Mucosa of descending colon (tissue), 3 donors: ENCODE results near the gene GRIN2C. TPM values are rescaled to one million over a fixed set of nuclear protein-coding genes. Genes with fewer than 3 reads are reported as not detected.

Source experiments
- ATAC-seq: fragments of 200-7000 bp; cut with Tn5 transposase; one replicate; pipeline ENCODE4 v1.9.1; 2020; ENCODE audit warnings: mild to moderate bottlenecking, moderate library complexity
- DNase-seq, 3 donors: peaks; one replicate each; pipeline ENCODE4 v3.0.0-alpha.2; 2020
- H3K36me3 ChIP-seq: fragments of 200-600 bp; one replicate; pipeline ENCODE4 v1.8.0; 2021; ENCODE audit warnings: low read depth, mild to moderate bottlenecking
- H3K4me1 ChIP-seq: fragments of 200-600 bp; one replicate; pipeline ENCODE4 v1.8.0; 2021; ENCODE audit warnings: low read depth, mild to moderate bottlenecking
- H3K4me3 ChIP-seq: fragments of 200-600 bp; one replicate; pipeline ENCODE4 v1.8.0; 2021; ENCODE audit warnings: mild to moderate bottlenecking
- H3K9me3 ChIP-seq: fragments of 200-600 bp; one replicate; pipeline ENCODE4 v1.8.0; 2021; ENCODE audit warnings: mild to moderate bottlenecking
- intact Hi-C, 2 donors: fragments of 100-400 bp; cut with DNase I in 1 of 2; cut with micrococcal nuclease in 1 of 2; formaldehyde crosslinking; loops; one replicate each; pipeline versions ENCODE4 v1.11.0 to v1.11.1; 2022; cut with DNase I, micrococcal nuclease
- total RNA-seq, 3 donors: library from RNA; stranded (reverse); fragmentation: NEBNext Ultra II Directional in 2 of 3; extraction: Animal tissue kit (Norgen Biotek cat#: 25700) in 2 of 3; gene quantifications; one replicate each; pipeline versions ENCODE4 v1.2.1 to v1.2.4, GENCODE V29; 2021 to 2023
- TF ChIP-seq, protein P1 (sequence below): fragments of 200-600 bp; IDR thresholded peaks from one replicate; pipeline ENCODE4 v1.8.0; 2022; ENCODE audit warnings: antibody characterized with exemption, mild to moderate bottlenecking
- donor health status: DM: no; HTN: no; CAD: no; lungs with moderate emphysema.
- donor health status: DM: no; HTN: no; CAD: no.
- donor health status: DM: no; HTN: yes; CAD: no.

Gene GRIN2C
- total RNA-seq, 3 donors from 2014 or later, result 0.35 to 1.4 (median 0.55) TPM

DNA sequence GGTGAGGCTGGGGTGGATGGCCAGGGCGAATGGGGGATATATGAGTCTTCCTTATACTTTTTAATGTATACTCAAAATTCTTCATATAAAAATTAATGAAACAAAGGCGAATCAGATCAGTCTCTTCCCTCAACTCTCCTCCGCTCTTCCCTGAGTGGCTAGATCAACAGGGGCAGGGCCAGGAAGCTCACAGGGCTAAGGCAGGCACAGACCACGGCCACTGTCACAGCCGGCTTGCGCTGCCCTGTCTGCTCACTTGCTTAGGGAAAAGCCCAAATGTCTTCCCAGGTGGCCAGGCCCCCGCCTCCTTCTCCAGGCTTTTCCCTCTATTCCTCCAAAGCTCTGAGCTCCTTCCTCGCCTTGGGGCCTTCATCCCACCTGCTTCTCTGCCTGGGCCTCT is 6.0 kb downstream of the GRIN2C start:
- TF ChIP-seq, protein P1, sequence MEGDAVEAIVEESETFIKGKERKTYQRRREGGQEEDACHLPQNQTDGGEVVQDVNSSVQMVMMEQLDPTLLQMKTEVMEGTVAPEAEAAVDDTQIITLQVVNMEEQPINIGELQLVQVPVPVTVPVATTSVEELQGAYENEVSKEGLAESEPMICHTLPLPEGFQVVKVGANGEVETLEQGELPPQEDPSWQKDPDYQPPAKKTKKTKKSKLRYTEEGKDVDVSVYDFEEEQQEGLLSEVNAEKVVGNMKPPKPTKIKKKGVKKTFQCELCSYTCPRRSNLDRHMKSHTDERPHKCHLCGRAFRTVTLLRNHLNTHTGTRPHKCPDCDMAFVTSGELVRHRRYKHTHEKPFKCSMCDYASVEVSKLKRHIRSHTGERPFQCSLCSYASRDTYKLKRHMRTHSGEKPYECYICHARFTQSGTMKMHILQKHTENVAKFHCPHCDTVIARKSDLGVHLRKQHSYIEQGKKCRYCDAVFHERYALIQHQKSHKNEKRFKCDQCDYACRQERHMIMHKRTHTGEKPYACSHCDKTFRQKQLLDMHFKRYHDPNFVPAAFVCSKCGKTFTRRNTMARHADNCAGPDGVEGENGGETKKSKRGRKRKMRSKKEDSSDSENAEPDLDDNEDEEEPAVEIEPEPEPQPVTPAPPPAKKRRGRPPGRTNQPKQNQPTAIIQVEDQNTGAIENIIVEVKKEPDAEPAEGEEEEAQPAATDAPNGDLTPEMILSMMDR, result no peak
- no peaks in the 10 kb centered on the region for H3K9me3 ChIP-seq
- intact Hi-C loops, result no loop called here
- no peaks in the 10 kb centered on the region for H3K36me3 ChIP-seq
- H3K4me3 ChIP-seq, result no peak overlapping the region
- peaks cover 3% of the 10 kb centered on the region for H3K4me1 ChIP-seq
- ATAC-seq (no peak), DNase-seq (no peak)

DNA sequence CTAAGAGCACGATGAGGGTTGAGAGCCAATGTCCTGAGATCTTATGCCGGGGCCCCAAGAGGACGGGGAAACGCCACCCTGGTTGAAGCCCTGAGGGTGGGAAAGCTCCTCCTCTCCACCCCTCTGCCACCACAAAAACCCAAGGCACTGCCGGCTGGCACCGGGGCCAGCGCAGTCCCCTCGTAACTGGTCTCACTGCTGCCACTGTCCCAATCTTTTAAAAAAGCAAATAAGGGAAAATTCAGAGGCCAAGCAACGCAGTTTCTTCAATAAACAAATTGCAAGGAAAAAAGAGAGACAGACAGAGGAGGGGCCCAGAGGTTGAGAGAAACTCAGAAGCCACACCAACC is 6.7 kb downstream of the GRIN2C start:
- no peak overlapping the region for H3K4me3 ChIP-seq
- TF ChIP-seq, protein P1, result no peak
- no peak for ATAC-seq

DNA sequence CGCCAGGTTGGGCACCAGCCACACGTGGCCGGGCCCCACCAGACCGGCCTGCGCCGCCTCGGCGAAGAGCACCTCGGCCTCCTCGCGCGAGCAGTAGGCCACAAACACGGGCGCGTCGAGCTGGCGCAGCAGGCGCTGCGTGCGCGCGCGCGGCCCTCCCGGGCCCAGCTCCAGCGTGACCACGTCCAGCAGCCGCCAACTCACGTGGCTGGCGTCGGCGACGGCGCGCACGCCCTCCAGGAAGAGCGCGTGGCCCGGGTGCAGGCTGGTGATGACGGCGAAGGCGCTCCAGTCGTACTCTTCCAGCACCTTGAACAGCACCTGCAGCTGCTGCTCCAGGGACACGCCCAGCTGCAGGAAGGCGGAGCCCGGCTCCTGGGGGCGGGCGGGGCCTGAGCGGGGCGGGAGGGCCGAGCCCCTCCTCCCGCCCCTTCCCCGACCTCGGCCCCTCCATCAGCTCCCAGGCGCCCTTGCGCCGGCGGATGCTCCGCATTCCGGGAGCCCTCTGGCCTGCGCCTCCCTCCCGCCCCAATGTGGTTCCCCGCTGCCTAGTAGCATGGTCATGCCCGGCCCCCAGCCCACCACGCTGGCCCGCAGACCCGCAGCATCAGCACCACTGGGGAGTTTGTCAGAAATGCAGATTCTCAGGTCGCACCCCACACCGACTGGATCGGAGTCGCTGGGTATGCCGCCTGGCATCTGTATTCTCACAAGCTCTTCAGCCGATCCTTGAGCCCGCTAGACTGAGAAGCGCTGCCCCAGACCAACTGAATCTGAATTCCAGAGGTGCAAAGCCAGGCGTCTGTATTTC is 7.2 kb downstream of the GRIN2C start:
- H3K4me3 ChIP-seq, result no peak overlapping the region
- intact Hi-C loops, result no loop called here
- H3K9me3 ChIP-seq, result no peaks in the 10 kb centered on the region
- TF ChIP-seq, protein P1, result no peak
- peak; percentile 78 for ATAC-seq
- DNase-seq, result peak in 1 of 3 donors; percentile 48
- peaks cover 3% of the 10 kb centered on the region for H3K4me1 ChIP-seq
- no peaks in the 10 kb centered on the region for H3K36me3 ChIP-seq

More for the DNA sequence above, 6.7 kb downstream of the GRIN2C start:
- DNase-seq, result no peak
- Histone ChIP-seq H3K4me1 (peaks cover 3% of the 10 kb centered on the region), H3K36me3 (no peaks in the 10 kb centered on the region), H3K9me3 (no peaks in the 10 kb centered on the region)
- intact Hi-C loops, result no loop called here

DNA sequence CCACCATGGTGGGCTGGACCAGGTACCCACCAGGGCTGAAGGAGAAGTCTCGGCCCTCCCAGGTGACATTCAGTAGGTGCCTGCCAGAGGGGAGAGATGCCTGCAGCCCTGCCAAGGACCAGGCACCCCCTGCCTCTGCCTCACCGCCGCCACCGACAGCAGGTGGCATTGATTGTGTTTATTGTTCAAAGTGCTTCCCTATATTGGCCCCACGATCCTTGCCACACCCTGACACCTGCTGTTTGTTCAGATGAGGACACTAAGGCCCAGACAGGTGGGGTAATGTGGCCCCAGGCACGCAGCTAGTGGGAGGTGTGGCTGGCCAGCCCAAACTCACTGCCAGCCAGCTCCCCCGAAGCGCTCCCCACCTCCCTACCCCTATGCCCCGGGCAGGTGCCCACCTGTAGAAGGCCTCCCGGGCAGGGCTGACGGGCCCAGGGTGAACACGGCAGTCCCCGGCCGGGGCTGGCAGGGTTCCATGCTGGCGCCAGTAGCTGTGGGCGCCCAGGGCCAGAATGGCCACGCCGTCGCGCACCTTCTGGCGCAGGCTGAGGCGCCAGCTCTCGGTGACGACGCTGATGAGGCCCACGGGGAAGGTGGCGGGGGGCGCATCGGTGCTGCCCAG is 8.0 kb downstream of the GRIN2C start:
- intact Hi-C loops, result no loop called here
- H3K9me3 ChIP-seq, result no peaks in the 10 kb centered on the region
- ATAC-seq (peak; percentile 56), DNase-seq (no peak)
- no peaks in the 10 kb centered on the region for H3K36me3 ChIP-seq
- TF ChIP-seq, protein P1, result no peak
- peaks cover 3% of the 10 kb centered on the region for H3K4me1 ChIP-seq
- no peak overlapping the region for H3K4me3 ChIP-seq

DNA sequence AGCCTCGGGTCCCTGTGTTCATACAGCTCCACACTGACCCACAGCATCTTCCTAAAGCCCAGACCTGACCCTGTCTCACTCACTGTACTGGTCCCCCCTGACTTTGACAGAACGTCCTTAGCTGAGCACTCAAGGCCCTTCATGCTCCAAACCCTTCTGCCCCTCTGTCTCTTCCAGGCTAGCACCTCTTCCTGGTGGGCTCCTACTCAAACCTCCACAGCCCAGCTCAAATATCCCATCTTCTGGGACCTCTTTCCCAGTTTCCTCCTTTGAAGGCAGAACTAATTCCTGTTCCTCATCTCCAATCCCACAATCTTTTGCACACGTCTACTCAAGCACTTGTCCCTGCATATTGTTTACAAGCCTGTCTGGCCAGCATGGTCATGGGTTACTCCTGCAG is 8.8 kb downstream of the GRIN2C start:
- DNase-seq, result no peak
- Histone ChIP-seq H3K4me3 (no peak overlapping the region), H3K9me3 (no peaks in the 10 kb centered on the region), H3K36me3 (no peaks in the 10 kb centered on the region), H3K4me1 (peaks cover 3% of the 10 kb centered on the region)
- TF ChIP-seq, protein P1, result no peak
- intact Hi-C loops, result no loop called here
- no peak for ATAC-seq
